Fibroblast of skin of left quadriceps (primary cell): Measurements from ENCODE around the gene UNC93B1.

ENCODE experiments used
- DNase-seq, 2 experiments: peaks; one replicate each; pipeline ENCODE4 v3.0.0-alpha.2; 2013; ENCODE audit warnings: low read depth in 2 of 2

Gene UNC93B1

GRCh38 chr11:68003846-68004550 is at the start of gene UNC93B1:
Gene UNC93B1, minus strand, starts transcription at chr11:68004097. Its CDS starts 54 bp downstream, at chr11:68004043.
- no peak for DNase-seq

GRCh38 chr11:68053117-68053516 is 49.2 kb upstream of the UNC93B1 start:
- DNase-seq, result no peak

- no peak for DNase-seq
These were observed 48.4 kb upstream of the UNC93B1 start for GRCh38 chr11:68052137-68052873.

GRCh38 chr11:68051191-68052136 is 47.6 kb upstream of the UNC93B1 start:
- no peak for DNase-seq

- no peak for DNase-seq
These were observed 46.5 kb upstream of the UNC93B1 start for GRCh38 chr11:68050371-68050841.

GRCh38 chr11:68049509-68050370 is 45.8 kb upstream of the UNC93B1 start:
- no peak for DNase-seq

- no peak for DNase-seq
These were observed 45.0 kb upstream of the UNC93B1 start for GRCh38 chr11:68048681-68049508.

GRCh38 chr11:68047437-68048290 is 43.8 kb upstream of the UNC93B1 start:
- no peak for DNase-seq

GRCh38 chr11:68044898-68045351 is 41.0 kb upstream of the UNC93B1 start:
- no peak for DNase-seq

GRCh38 chr11:68044145-68044813 is 40.4 kb upstream of the UNC93B1 start:
- DNase-seq, result no peak

GRCh38 chr11:68043349-68044144 is 39.6 kb upstream of the UNC93B1 start:
- DNase-seq, result no peak

GRCh38 chr11:68043029-68043348 is 39.1 kb upstream of the UNC93B1 start:
- no peak for DNase-seq

- DNase-seq, result no peak
These were observed 38.5 kb upstream of the UNC93B1 start for GRCh38 chr11:68042219-68043028.

GRCh38 chr11:68041617-68042218 is 37.8 kb upstream of the UNC93B1 start:
- no peak for DNase-seq

GRCh38 chr11:68040957-68041591 is 37.2 kb upstream of the UNC93B1 start:
- no peak for DNase-seq
